C4-2B (cell line): ENCODE data around the gene NANS.

Source experiments
- CTCF ChIP-seq: fragments of 450-650 bp; conservative IDR thresholded peaks from 2 replicates; pipeline ENCODE4 v1.5.1; 2017; ENCODE audit warnings: mild to moderate bottlenecking
- ZFX ChIP-seq: fragments of 450-650 bp; IDR thresholded peaks from 2 replicates; pipeline ENCODE4 v1.6.1; 2017

GRCh38 chr9:98104445-98104881 is 47.9 kb downstream of the NANS start:
- no peak for TF ChIP-seq CTCF
- no peak for TF ChIP-seq ZFX
